Memory B cell (primary cell): ENCODE data around the gene SGPL1.

Experiments used
- ATAC-seq: fragments of 150-1000 bp; cut with Tn5 transposase; 2 replicates; pipeline ENCODE4 v1.10.0; 2021; ENCODE audit warnings: low read depth, mild to moderate bottlenecking, moderate library complexity
- DNase-seq, 2 donors: peaks; one replicate each; pipeline ENCODE4 v3.0.0; 2022; ENCODE audit warnings: low spot score in 2 of 2
- H3K27ac Mint-ChIP-seq: one replicate; pipeline ENCODE4 v1.8.0; 2022; ENCODE audit warnings: mild to moderate bottlenecking, moderate library complexity, mixed read lengths
- H3K27me3 Mint-ChIP-seq: one replicate; pipeline ENCODE4 v1.8.0; 2022; ENCODE audit warnings: mixed read lengths
- H3K36me3 Mint-ChIP-seq: one replicate; pipeline ENCODE4 v1.8.0; 2022; ENCODE audit warnings: mild to moderate bottlenecking, mixed read lengths
- H3K4me1 Mint-ChIP-seq: one replicate; pipeline ENCODE4 v1.8.0; 2022; ENCODE audit warnings: mixed read lengths
- H3K4me3 Mint-ChIP-seq: one replicate; pipeline ENCODE4 v1.8.0; 2022; ENCODE audit warnings: mild to moderate bottlenecking, moderate library complexity, mixed read lengths
- H3K9me3 Mint-ChIP-seq: one replicate; pipeline ENCODE4 v1.8.0; 2022; ENCODE audit warnings: mixed read lengths

SGPL1 gene

DNA sequence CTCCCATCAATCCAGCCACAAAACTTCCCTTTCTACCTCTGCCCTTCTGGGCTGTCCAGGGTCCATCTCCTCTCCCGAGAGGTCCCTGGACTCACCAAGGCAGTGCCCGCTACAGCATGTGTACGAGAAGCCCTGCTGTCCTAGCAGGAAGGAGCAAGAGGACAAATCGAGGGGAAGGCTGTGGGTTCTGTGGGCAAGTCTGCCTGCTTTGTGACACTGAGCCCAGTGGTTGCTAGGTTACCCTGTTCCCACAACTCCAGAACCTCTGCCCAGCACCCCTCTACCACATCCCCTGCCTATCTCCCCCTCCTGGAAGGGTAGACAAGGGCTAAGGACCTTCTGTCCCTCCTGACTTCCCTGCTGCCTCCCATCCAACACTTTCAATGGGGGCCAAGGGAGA is 30.6 kb upstream of the SGPL1 start, which contains the start of gene TBATA:
TBATA (minus strand) TSS at position 188 of the 400 bp plus-strand sequence. CDS start 1,998 bp downstream, outside the sequence.
- no peak within 1 kb of the TSS for H3K4me3 Mint-ChIP-seq

DNA sequence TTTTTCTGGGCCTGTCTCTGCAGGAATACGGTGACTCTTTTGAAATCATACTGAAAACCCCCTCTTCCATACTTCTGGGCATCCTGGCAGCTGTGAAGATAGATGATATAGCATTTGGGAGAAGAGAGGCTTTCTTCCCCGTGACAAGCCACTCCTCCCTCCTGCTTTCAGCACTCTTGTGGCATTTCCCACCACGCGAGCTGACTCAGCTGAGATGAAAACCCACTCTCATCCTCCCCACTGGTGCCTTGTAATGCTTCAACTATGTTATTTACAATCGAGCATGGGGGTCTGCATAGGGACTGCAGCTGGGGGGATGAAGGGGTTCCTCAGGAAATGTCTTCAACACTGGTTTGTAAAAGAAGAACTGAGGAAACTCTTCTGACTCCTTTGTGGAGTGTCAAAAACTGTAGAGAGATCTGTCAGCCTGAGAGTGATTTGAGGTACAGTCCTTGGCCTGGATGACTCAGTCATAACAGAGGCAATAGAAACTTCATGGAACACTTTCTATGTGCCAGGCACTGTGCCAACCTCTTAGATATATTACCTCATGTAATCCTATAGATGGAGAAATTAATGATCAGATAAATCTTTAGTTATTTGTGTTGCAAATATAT is 28.8 kb upstream of the SGPL1 start:
- Mint-ChIP-seq H3K27me3 (peaks cover 7% of the 10 kb centered on the region), H3K4me3 (no peak overlapping the region), H3K4me1 (no peaks in the 10 kb centered on the region), H3K9me3 (no peaks in the 10 kb centered on the region), H3K36me3 (no peaks in the 10 kb centered on the region), H3K27ac (no peak overlapping the region)
- DNase-seq = no peak
- no peak for ATAC-seq

More for the DNA sequence above, 30.6 kb upstream of the SGPL1 start, which contains the start of gene TBATA:
- ATAC-seq = no peak
- no peak for DNase-seq
- H3K27ac Mint-ChIP-seq = no peak within 1 kb of the TSS
- no peaks in the 10 kb centered on the region for H3K4me1 Mint-ChIP-seq
- no peaks in the 10 kb centered on the region for H3K36me3 Mint-ChIP-seq
- H3K27me3 Mint-ChIP-seq = peaks cover 11% of the 10 kb centered on the region
- no peaks in the 10 kb centered on the region for H3K9me3 Mint-ChIP-seq

DNA sequence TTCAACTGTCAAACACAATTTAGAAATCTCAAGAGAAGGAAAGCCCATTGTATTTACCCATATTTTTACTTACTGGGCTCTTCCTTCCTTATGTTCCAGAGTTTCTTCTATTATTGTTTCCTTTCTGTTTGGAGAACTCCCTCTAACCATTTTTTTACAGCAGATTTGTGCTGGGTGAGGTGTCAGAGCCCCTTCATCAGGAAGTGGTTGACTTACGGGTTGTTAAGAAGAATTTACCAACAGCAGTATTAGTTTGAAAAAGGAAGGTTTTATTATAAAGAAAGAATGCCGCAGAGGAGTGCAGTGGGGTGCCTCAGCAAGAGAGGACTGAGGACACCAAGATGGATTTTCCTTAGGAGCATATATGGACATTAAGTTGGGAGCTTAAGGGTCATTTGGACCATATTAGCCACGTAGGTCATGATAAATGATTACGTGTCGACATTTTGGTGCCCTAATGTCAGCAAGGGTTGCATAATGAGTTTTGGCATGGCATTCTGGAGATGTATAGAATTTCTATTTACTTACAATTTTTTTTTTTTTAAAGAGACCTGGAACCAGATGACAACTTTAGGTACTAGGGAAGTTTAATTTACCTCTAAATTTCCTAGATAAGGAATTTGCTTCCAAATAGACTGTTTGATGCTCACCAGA is 24.2 kb upstream of the SGPL1 start:
- Mint-ChIP-seq H3K27me3 (peaks cover 5% of the 10 kb centered on the region), H3K4me3 (no peak overlapping the region), H3K9me3 (peaks cover 2% of the 10 kb centered on the region), H3K27ac (no peak overlapping the region), H3K4me1 (no peaks in the 10 kb centered on the region), H3K36me3 (no peaks in the 10 kb centered on the region)
- no peak for DNase-seq
- no peak for ATAC-seq

DNA sequence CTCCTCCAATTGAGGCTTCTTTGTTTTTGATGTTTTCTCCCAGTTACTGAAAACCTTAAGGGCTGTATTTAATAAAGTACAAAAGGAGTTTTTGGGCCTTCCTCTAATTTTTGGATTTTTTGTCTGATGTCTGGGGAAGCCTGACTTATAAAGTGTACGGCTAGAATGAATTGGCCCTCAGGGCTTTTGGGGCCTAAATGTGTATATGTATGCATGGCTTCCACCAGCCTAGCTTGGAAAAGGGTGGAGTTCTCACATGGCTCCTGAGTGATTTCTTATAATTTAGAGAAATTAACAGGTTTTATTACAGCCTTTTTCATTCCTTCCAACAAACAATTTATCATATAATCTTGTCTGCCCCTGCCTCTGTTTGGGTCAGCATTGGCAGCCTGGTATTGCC is 20.1 kb upstream of the SGPL1 start:
- Mint-ChIP-seq H3K27me3 (peaks cover 23% of the 10 kb centered on the region), H3K27ac (no peak overlapping the region), H3K4me3 (no peak overlapping the region), H3K9me3 (peaks cover 3% of the 10 kb centered on the region), H3K36me3 (no peaks in the 10 kb centered on the region), H3K4me1 (no peaks in the 10 kb centered on the region)
- ATAC-seq (no peak), DNase-seq (no peak)

DNA sequence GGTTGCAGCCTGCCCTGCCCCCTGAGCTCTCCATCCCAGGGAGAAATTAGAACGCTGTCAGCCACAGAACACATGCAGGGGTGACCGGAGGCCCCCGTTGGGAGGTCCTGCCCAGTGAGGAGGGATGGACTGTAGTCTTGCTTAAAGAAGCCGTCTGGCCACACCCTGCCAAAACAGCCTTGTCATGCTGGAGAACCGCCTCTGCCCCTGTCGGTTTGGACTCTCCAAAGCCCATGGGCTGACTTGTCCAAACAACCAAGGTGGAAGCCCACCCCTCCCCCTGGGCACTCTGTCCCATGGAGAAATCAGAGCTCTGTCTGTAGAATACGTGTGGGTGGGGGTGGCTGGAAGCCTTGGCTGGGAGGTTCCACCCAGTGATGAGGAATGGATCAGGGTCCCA is 17.9 kb upstream of the SGPL1 start:
- no peaks in the 10 kb centered on the region for H3K36me3 Mint-ChIP-seq
- no peak for ATAC-seq
- DNase-seq = no peak
- H3K9me3 Mint-ChIP-seq = peaks cover 3% of the 10 kb centered on the region
- H3K4me3 Mint-ChIP-seq = no peak overlapping the region
- peaks cover 21% of the 10 kb centered on the region for H3K27me3 Mint-ChIP-seq
- no peak overlapping the region for H3K27ac Mint-ChIP-seq
- no peaks in the 10 kb centered on the region for H3K4me1 Mint-ChIP-seq

GRCh38 chr10:70799124-70799523 is 16.6 kb upstream of the SGPL1 start:
- Mint-ChIP-seq H3K4me3 (no peak overlapping the region), H3K27me3 (peaks cover 22% of the 10 kb centered on the region), H3K27ac (no peak overlapping the region), H3K9me3 (peaks cover 3% of the 10 kb centered on the region), H3K36me3 (no peaks in the 10 kb centered on the region), H3K4me1 (no peaks in the 10 kb centered on the region)
- ATAC-seq (no peak), DNase-seq (no peak)

- Mint-ChIP-seq H3K4me1 (no peaks in the 10 kb centered on the region), H3K4me3 (no peak overlapping the region), H3K27ac (peak overlapping the region; percentile 2), H3K27me3 (peaks cover 26% of the 10 kb centered on the region), H3K9me3 (no peaks in the 10 kb centered on the region), H3K36me3 (no peaks in the 10 kb centered on the region)
- ATAC-seq = no peak
- no peak for DNase-seq
Observed at GRCh38 chr10:70801854-70802253, 13.9 kb upstream of the SGPL1 start.

DNA sequence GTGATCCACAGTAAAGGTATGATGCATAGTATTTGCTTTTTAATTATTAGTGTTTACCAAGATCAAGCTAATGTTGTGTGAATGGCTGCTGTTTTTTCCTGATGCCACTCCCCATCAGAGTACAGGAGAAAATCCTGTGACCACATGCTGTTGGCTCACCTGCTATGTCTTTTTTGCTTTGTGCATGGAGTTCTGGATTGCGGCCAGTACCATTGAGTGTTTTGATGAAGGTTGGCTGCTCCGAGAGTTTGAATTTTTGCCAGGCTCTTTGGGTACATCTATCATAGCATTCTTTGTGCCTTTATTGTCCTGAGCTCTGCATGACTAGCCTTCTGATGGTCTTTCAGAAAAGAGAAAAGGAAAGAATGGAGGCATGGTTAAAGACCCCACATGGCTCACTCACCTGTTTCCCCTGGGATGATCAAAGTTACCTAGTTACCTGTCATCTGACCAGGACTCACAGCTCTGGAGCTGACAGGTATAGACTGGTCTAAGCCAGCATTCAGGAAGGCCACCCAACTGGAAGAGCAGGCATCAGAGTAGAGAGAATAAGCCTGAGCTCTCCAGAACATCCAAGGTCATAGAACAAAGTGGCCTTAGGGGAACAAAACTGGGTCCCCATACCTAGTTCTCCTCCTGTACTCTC is 11.8 kb upstream of the SGPL1 start:
- no peak overlapping the region for H3K27ac Mint-ChIP-seq
- no peak overlapping the region for H3K4me3 Mint-ChIP-seq
- H3K36me3 Mint-ChIP-seq = no peaks in the 10 kb centered on the region
- H3K27me3 Mint-ChIP-seq = peaks cover 17% of the 10 kb centered on the region
- DNase-seq (no peak), ATAC-seq (no peak)
- H3K4me1 Mint-ChIP-seq = peaks cover under 1% of the 10 kb centered on the region
- H3K9me3 Mint-ChIP-seq = no peaks in the 10 kb centered on the region

DNA sequence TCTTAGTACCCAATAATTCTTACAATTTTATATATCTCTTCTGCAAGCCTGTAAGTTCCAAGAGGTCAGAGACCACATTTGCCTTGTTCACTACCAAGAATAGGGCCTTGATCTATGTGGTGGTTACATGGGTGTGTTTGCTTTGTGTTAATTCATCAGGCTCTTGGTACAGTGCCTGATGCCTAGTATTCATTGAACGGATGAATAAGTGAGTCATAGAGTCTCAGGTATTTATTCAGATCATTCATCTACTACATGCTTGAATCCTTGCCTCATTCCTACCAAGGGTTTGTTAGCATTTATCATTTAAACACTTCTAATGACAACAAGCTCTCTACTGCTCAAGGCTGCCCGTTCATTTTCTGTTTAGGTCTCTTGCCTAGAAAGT is 11.3 kb upstream of the SGPL1 start:
- Mint-ChIP-seq H3K4me1 (peaks cover 2% of the 10 kb centered on the region), H3K27me3 (peaks cover 14% of the 10 kb centered on the region), H3K9me3 (no peaks in the 10 kb centered on the region), H3K4me3 (no peak overlapping the region), H3K27ac (no peak overlapping the region), H3K36me3 (no peaks in the 10 kb centered on the region)
- no peak for ATAC-seq
- DNase-seq = no peak

- peaks cover 12% of the 10 kb centered on the region for H3K27me3 Mint-ChIP-seq
- ATAC-seq (no peak), DNase-seq (no peak)
- H3K36me3 Mint-ChIP-seq = no peaks in the 10 kb centered on the region
- peaks cover 2% of the 10 kb centered on the region for H3K4me1 Mint-ChIP-seq
- no peak overlapping the region for H3K4me3 Mint-ChIP-seq
- H3K27ac Mint-ChIP-seq = no peak overlapping the region
- no peaks in the 10 kb centered on the region for H3K9me3 Mint-ChIP-seq
Observed at GRCh38 chr10:70805619-70806215, 10.0 kb upstream of the SGPL1 start.

GRCh38 chr10:70806841-70807240 is 8.9 kb upstream of the SGPL1 start:
- no peak for ATAC-seq
- H3K36me3 Mint-ChIP-seq = no peaks in the 10 kb centered on the region
- H3K27ac Mint-ChIP-seq = no peak overlapping the region
- H3K4me3 Mint-ChIP-seq = no peak overlapping the region
- DNase-seq = no peak
- H3K27me3 Mint-ChIP-seq = peaks cover 12% of the 10 kb centered on the region
- peaks cover 2% of the 10 kb centered on the region for H3K4me1 Mint-ChIP-seq
- no peaks in the 10 kb centered on the region for H3K9me3 Mint-ChIP-seq

DNA sequence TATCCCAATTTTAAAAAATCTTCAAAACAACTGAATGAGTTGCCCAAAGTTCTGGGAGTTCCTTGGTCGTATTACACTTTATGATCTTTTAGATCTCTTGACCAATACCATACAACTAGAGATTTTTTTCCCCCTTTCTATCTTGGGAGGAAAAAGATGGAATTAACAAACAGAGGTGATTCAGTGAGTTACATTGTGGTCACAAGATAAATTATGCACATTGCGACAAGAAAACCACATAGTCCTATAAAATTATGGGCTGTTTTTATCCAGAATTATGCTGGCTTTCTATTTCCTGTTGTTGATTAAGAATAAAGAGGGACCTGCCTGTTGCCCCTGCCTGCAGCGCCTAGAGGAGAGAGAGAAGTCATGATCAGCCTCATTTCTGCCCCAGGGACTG is 8.2 kb upstream of the SGPL1 start:
- no peaks in the 10 kb centered on the region for H3K36me3 Mint-ChIP-seq
- H3K27ac Mint-ChIP-seq = no peak overlapping the region
- ATAC-seq (no peak), DNase-seq (no peak)
- H3K9me3 Mint-ChIP-seq = no peaks in the 10 kb centered on the region
- peaks cover 2% of the 10 kb centered on the region for H3K4me1 Mint-ChIP-seq
- peaks cover 12% of the 10 kb centered on the region for H3K27me3 Mint-ChIP-seq
- H3K4me3 Mint-ChIP-seq = no peak overlapping the region

DNA sequence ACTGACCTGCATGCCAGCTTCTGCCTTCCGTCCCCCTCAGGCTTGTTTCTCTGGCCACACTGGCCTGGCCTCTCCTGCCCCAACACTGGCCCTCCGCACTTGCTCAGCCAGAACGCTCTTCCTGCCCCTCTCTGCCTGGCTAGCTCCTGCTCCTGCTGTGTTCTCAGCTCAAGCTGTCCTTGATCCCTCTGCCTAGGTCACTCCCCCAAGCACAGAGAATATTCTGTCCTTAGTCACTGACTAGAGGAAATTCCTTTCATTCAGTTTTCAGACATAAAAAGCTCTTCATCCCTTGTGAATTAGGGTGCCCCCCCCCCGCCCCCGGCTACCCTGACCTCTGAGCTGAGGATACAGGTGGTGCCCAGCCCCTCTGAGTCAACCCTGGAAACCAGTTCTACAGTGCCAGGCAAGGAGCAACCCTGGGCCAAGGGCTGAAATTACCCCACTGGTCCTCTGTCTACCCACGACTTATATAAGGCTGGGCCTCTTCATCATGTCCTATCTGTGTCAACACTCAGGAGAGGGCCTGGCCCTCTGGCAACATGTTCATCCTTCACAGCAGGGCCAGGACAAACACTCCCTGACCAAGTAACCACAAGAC is 6.6 kb upstream of the SGPL1 start:
- Mint-ChIP-seq H3K27me3 (peaks cover 11% of the 10 kb centered on the region), H3K27ac (no peak overlapping the region), H3K4me1 (peaks cover 3% of the 10 kb centered on the region), H3K9me3 (no peaks in the 10 kb centered on the region), H3K4me3 (no peak overlapping the region), H3K36me3 (no peaks in the 10 kb centered on the region)
- DNase-seq (no peak), ATAC-seq (no peak)

DNA sequence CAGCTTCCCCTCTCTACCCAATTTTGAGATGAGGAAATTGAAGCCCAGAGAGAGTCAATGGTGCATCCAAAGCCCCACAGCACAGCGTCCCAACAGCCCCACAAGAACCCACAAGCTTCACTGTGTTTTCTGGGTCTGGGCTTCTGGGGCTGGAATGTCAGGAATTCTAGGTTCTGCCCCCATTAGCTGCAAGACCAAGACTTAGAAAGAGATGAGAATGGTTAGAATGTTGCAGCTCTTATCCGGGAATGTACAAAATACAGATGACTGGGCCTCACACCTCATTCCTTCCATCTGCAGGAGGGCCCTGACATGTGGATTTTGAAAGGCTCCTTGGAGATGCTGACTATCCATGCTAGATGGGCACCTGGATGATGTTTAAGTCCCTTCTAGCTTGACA is 6.0 kb upstream of the SGPL1 start:
- DNase-seq (no peak), ATAC-seq (no peak)
- H3K4me1 Mint-ChIP-seq = peaks cover 9% of the 10 kb centered on the region
- H3K4me3 Mint-ChIP-seq = no peak overlapping the region
- no peak overlapping the region for H3K27ac Mint-ChIP-seq
- no peaks in the 10 kb centered on the region for H3K36me3 Mint-ChIP-seq
- H3K27me3 Mint-ChIP-seq = peaks cover 11% of the 10 kb centered on the region
- H3K9me3 Mint-ChIP-seq = no peaks in the 10 kb centered on the region
